Cardiac septum (tissue), 1 donor: ENCODE measurements around the gene CNOT1. TPM values are rescaled to one million over a fixed set of nuclear protein-coding genes. Genes with fewer than 3 reads are reported as not detected.
"Not testable (repeated sequence)": the region's sequence is repeated elsewhere in the genome, so short reads cannot be mapped to it uniquely, and the experiment has no call there.

Experiments used
- DNase-seq: peaks from one replicate; pipeline ENCODE4 v3.0.0-alpha.2; 2020; ENCODE audit warnings: low spot score
- intact Hi-C: fragments of 100-400 bp; cut with DNase I; formaldehyde crosslinking; loops from one replicate; pipeline ENCODE4 v1.14.0; 2022
- total RNA-seq: library from RNA; stranded (reverse); fragmentation: NEBNext Ultra II Directional; extraction: Animal tissue kit (Norgen Biotek cat#: 25700); gene quantifications from one replicate; pipeline ENCODE4 v1.2.1, GENCODE V29; 2021
- donor health status: DM: no; HTN: no; CAD: no.

Gene CNOT1
- total RNA-seq, 1 donor from 2014 or later = 85.6 TPM

- DNase-seq = peak; percentile 79
- intact Hi-C loops = no loop called here
Measured at GRCh38 chr16:58494981-58495520, 134.6 kb downstream of the CNOT1 start.

DNA sequence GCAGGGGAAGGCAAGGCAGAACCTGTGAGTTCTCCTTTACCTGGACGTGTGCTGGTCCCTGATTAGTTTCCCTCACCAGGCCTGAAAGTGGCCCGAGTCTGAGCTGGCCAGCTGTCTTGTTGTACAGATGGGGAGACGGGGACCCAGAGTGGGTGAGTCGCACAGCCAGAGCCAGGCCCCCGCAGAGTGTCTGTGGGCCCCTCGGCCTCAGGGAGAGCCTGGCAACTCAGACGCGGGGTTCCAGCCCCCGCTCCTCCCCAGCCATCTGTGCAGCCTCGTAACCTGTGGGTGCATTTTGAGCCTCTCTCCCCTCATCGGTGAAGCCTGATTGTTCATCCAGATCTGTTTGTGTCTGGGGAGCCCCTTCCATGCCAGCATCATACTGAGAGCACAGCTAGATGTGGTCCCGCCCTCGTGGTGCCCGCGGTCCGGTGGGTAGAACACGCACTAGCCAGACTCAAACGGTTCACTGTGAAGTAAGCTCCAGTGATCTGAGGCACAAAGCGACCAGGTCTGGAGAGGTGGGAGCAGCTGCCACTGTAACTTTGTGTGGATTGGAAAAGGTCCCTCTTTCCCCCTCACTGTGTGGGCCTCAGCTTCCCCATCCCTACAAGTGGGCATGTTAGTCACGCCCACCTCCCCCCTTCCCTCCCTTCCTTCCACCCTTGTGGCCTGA lies 135.7 kb downstream of the CNOT1 start:
- no peak for DNase-seq
- intact Hi-C loops = no loop called here

DNA sequence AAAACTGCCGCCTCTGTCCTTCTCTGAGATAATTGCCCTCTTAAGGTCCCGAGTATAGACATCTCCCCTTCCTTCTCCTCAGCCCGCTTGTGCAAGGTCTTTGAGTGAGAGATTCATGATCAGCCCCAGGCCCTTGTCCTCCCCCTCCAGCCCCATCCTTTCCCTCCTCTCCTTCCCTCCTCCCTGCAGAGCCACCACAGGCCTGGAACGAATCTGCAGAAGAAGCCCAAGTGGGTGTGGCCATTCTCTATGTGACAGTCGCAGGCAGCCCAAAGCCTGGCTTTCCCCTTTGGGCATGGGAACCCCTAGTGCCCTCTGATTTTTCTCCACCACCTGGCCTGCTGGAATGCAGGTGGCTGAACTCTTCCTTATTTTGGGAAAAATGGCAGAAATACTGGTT lies 136.9 kb downstream of the CNOT1 start:
- no peak for DNase-seq
- intact Hi-C loops = no loop called here

GRCh38 chr16:58492066-58492465 lies 137.6 kb downstream of the CNOT1 start:
- intact Hi-C loops = no loop called here

DNA sequence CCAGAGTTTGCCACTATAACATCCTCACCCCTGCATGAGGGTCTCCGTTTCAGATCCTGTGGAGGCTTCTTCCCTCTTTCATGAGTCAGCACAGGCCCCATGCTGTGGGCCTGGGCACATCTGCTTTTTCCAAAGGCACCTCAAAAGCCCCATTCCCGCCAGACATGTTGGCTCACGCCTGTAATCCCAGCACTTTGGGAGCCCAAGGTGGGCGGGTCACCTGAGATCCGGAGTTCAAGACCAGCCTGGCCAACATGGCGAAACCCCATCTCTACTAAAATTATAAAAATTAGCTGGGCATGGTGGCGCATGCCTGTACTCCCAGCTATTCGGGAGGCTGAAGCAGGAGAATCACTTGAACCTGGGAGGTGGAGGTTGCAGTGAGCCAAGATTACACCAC lies 139.1 kb downstream of the CNOT1 start:
- DNase-seq, intact Hi-C loops: not testable (repeated sequence)

More at GRCh38 chr16:58492066-58492465, 137.6 kb downstream of the CNOT1 start:
- no peak for DNase-seq

DNA sequence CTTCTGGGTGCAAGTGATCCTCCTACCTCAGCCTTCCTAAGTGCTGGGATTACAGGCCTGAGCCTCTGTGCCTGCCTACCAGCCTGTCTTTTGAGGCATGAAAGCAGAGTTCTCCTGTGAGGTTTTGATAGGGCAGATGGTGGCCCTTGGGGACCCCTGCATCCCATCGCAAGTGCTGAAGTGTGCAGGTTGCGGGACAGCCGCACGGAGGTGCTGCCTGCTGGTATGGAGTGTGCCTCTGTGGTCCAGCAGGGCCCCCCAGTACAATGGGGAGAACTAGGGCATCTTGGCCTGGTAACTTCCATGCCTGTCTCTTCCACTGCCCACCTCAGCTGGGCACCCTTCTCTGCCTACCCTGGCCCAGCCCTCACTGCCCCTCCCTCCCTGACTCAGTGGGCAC lies 139.6 kb downstream of the CNOT1 start:
- DNase-seq = no peak
- intact Hi-C loops = no loop called here

DNA sequence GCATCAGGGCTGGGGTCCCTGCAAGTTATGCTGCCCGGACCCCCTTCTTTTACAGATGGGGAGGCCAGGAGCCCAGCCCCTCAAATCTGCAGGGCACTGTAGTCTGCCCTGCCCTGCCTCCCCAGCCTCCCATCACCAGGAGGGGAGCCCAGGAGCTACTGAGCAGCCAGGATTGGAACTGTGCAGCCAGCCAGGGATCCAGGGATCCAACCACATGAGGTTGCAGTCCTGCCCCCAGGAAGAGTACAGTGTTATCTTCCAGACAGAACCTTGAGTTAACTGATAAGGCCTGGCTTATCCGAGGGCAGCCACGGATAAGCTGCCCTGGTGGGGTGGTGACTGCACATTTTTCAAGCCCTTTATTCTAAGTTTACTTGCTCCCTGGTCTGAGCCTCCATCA lies 141.1 kb downstream of the CNOT1 start:
- no peak for DNase-seq
- intact Hi-C loops = no loop called here

DNA sequence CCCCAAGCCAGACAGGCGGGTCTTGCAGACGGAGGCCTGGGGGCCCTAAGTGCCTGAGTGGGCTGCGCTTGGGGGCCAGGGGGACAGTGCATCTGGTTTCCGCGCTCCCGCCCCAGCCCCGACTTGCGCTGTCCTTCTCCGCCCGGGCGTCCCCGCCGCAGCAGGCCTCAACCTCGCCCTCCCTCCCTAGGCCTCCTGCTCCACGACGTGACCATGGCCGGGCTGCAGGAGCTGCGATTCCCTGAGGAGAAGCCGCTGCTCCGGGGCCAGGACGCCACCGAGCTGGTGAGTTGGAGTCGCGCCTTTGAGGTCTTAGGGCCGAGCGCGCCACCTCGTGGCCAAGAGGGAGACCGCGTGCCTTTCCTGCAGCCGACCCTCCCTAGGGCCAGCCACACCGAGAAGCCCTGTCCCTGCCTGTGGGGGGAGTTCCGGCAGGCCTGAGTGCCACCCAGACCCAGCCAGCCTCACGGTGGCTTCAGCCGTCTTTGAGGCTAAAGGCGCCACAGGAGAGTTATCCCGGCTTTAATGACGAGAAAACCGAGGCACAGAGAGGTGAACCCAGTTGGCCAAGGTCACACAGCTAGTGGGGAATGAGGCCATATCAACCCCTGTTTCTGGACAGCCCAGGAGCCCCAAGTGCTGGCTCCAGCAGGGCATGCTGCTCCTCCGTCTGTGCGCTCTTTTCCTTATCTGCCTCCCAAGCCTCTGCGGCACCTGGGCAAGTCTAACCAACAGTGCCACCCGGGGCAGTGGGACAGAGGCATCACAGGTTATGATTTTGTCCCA lies 141.9 kb downstream of the CNOT1 start:
- intact Hi-C loops = loop anchor here (2.0 kb wide), 1 partner anchor 151 kb away; no protein-coding TSS in a partner anchor
- peak; percentile 93 for DNase-seq

- DNase-seq = no peak
- intact Hi-C loops = no loop called here
Measured at GRCh38 chr16:58485184-58485887, 144.3 kb downstream of the CNOT1 start.

DNA sequence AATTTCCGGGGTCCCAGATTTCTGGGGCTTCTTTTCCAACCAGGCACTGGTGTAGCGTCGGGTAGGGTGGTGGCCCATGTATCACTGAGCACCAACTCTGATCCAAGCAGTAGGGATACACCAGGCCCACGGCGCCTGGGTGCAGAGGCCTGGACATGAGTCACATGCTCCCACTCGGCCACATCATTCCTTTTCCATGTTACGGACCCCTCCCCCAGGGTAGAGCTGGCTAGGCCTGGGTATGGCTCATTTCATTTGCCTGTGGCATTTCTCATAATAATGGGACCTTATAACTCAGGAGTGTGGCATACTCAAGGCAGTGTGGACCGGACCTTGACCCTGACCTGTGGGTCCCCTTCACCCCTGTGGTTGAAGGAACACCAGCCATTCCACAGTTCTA lies 147.7 kb downstream of the CNOT1 start:
- DNase-seq = no peak
- intact Hi-C loops = no loop called here

- DNase-seq = no peak
- intact Hi-C loops = no loop called here
Measured at GRCh38 chr16:58481226-58481869, 148.3 kb downstream of the CNOT1 start.

DNA sequence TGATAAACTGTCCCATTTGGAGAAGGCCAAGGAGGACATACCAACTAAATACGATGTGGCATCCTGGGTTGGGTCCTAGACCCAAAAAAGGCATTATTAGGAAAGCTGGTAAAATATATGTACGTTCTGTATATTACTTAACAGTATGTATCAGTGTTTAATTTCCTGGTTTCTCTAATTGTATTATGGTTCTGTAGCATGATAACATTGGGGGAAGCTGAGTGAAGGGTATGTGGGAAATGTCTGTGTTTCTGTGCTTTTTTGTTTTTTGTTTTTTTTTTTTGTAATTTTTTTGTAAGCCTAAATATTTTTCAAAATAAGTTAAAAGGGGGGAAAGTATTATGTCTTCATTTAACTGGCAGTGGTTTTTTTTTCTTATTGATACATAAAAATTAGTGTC lies 151.2 kb downstream of the CNOT1 start:
- no peak for DNase-seq
- intact Hi-C loops = no loop called here

GRCh38 chr16:58476791-58477190 lies 152.8 kb downstream of the CNOT1 start:
- no peak for DNase-seq
- intact Hi-C loops = no loop called here

- intact Hi-C loops = no loop called here
- DNase-seq = no peak
Measured at GRCh38 chr16:58475091-58475619, 154.5 kb downstream of the CNOT1 start.

DNA sequence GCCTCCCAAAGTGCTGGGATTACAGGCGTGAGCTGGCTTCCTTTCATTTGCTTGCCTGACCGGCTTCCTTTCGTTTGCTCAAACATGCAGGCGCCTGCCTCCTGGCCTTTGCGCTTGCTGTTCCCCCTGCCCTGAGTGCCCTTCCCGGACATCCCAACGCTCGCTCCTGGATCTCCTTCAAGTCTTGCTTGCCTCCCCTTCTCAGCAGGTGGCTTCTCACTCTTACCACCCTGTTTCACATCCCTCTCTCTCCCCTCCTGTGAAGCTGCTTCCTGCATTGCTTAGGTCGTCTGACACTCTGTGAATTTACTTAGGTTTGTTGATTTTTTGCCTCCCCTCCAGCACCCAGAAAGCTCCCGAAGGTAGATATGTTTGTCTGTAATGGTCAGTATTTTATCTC lies 155.3 kb downstream of the CNOT1 start:
- no peak for DNase-seq
- intact Hi-C loops = no loop called here

DNA sequence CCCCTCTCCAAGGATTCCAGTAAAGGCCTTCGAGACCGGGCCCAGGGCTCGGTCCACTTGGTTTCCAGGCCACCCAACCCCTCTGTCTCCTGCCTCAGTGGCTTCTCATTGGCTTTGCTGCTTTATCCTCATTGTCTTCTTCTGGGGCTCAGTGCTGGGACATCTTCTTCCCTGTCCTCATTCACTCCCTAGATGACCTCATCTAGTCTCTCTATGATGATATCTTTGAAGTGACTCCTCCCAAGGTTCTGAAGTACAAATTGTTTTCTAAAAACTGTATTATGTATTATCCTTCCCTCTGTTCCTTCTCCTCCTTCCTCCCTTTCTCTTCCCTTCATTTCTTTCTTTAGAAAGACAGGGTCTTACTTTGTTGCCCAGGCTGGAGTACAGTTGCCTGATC lies 156.8 kb downstream of the CNOT1 start:
- no peak for DNase-seq
- intact Hi-C loops = no loop called here

DNA sequence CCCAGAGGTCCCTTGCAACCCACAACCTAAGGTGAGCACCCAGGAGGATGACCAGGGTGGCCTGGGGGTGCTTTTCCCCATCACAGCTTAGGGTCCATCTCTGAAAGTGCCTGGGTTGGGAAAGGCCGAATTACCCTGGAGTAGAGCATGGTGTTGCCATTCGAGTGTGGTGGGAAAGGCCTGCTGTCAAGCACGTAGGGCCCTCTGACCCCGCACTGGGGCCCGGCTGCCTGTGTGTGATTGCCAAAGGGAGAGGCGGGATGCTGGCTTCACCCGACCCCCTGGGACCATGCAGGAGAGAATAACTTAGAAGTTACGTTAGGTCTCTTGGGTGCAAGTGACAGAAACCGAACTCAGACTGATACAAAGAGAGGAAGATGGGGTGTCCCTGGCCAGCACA lies 157.4 kb downstream of the CNOT1 start:
- intact Hi-C loops = no loop called here
- DNase-seq = no peak

DNA sequence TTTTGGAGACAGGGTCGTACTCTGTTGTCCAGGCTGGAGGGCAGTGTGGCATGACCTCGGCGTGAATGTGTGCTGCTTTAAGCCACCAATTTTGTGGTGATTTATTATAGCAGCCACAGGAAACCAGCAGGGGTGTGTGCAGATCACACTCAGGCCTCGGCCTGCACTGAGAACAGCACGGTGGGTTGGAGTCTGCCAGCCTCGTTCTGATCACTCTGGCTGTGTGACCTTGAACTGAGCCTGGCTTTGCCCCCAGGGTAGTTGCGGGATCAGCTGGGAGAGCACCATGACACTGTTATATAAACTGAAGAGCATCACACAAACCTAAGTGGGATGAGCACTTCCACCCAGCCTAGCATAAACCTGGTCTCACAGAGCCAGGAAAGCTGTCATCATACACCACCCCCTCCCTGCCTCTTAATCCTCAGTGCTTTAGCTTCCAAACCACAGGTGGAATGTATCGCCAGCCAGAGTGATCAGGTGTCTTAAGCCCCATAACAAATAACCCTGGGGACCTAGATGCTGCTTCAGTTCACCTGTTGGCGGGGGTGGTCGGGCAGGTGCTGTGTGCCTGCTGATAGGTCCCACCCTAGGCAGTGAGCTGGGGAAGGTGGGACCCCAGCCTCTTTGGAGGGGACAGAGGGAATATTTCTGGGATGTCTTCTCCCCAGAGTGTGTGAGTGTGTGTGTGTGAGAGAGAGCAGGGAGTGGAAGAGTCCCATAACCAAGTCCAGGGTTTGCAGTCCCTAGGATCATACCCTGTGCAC lies 158.2 kb downstream of the CNOT1 start:
- intact Hi-C loops = no loop called here

More for the DNA sequence above, 158.2 kb downstream of the CNOT1 start:
- no peak for DNase-seq
